Naive thymus-derived CD4-positive, alpha-beta T cell (primary cell): ENCODE data around the gene PLEKHA5. TPM values are rescaled to one million over a fixed set of nuclear protein-coding genes. Genes with fewer than 3 reads are reported as not detected.
A peak's percentile ranks its signal among the peaks of the same experiment; 100 is the strongest.

Experiments used
- ATAC-seq: fragments of 150-1000 bp; cut with Tn5 transposase; 2 replicates; pipeline ENCODE4 v1.10.0; 2021; ENCODE audit warnings: mild to moderate bottlenecking, moderate library complexity
- CTCF ChIA-PET: fragments of 350-600 bp; sonication (Branson Sonifier 250); formaldehyde crosslinking; loops from one replicate; lab custom pipeline; 2021; ENCODE audit warnings: antibody characterized with exemption; lab: Charles Lee
- POLR2A ChIA-PET: fragments of 350-600 bp; sonication (Branson Sonifier 250); formaldehyde crosslinking; loops from one replicate; lab custom pipeline; 2021; ENCODE audit warnings: antibody characterized with exemption, inconsistent platforms; lab: Charles Lee
- DNase-seq, 9 donors: peaks; one replicate each; pipeline versions ENCODE4 v3.0.0 to v3.0.0-alpha.2; 2020 to 2022; ENCODE audit warnings: mixed read lengths in 1 of 9
- H3K27ac ChIP-seq: one replicate; pipeline ENCODE4 v1.7.0; 2013; ENCODE audit warnings: mild to moderate bottlenecking, low read depth, low read length, moderate library complexity
- H3K27me3 ChIP-seq, 2 donors: one replicate each; pipeline ENCODE4 v1.7.0; 2013; ENCODE audit warnings: low read length in 2 of 2, mild to moderate bottlenecking in 2 of 2, moderate library complexity in 2 of 2; ENCODE audit not compliant: control insufficient read depth in 2 of 2, insufficient read depth in 2 of 2
- H3K36me3 ChIP-seq, 3 experiments: 1 replicate in 2 of 3; 2 replicates in 1 of 3; pipeline ENCODE4 v1.7.0; 2013; ENCODE audit warnings: low read length in 3 of 3, mild to moderate bottlenecking in 3 of 3, moderate library complexity in 1 of 3; ENCODE audit not compliant: insufficient read depth in 3 of 3, control insufficient read depth in 2 of 3
- H3K4me1 ChIP-seq, 2 donors: one replicate each; pipeline ENCODE4 v1.7.0; 2013; ENCODE audit warnings: low read length in 2 of 2, mild to moderate bottlenecking in 2 of 2, moderate library complexity in 1 of 2; ENCODE audit not compliant: control insufficient read depth in 2 of 2, insufficient read depth in 2 of 2
- H3K4me3 ChIP-seq: 2 replicates; pipeline ENCODE4 v1.7.0; 2013; ENCODE audit warnings: mild to moderate bottlenecking, low read length
- H3K9me3 ChIP-seq, 3 experiments: 1 replicate in 2 of 3; 2 replicates in 1 of 3; pipeline ENCODE4 v1.7.0; 2013; ENCODE audit warnings: low read length in 3 of 3; ENCODE audit not compliant: control insufficient read depth in 2 of 3
- H3K27ac Mint-ChIP-seq, 9 donors: one replicate each; pipeline ENCODE4 v1.8.0; 2020 to 2022; ENCODE audit warnings: mixed read lengths in 9 of 9, mild to moderate bottlenecking in 8 of 9, moderate library complexity in 5 of 9, inconsistent platforms in 2 of 9
- H3K27me3 Mint-ChIP-seq, 5 donors: one replicate each; pipeline ENCODE4 v1.8.0; 2021 to 2022; ENCODE audit warnings: mixed read lengths in 5 of 5, mild to moderate bottlenecking in 1 of 5
- H3K36me3 Mint-ChIP-seq, 5 donors: one replicate each; pipeline ENCODE4 v1.8.0; 2020 to 2022; ENCODE audit warnings: mixed read lengths in 5 of 5, mild to moderate bottlenecking in 3 of 5, inconsistent platforms in 1 of 5
- H3K4me1 Mint-ChIP-seq, 7 donors: one replicate each; pipeline ENCODE4 v1.8.0; 2020 to 2022; ENCODE audit warnings: mixed read lengths in 7 of 7, mild to moderate bottlenecking in 3 of 7, inconsistent platforms in 1 of 7
- H3K4me3 Mint-ChIP-seq, 10 donors: one replicate each; pipeline ENCODE4 v1.8.0; 2020 to 2022; ENCODE audit warnings: mild to moderate bottlenecking in 10 of 10, mixed read lengths in 10 of 10, moderate library complexity in 6 of 10, inconsistent platforms in 2 of 10
- H3K9me3 Mint-ChIP-seq, 11 donors: one replicate each; pipeline ENCODE4 v1.8.0; 2020 to 2022; ENCODE audit warnings: mixed read lengths in 11 of 11, mild to moderate bottlenecking in 4 of 11, inconsistent platforms in 1 of 11, moderate library complexity in 1 of 11
- intact Hi-C, 2 donors: fragments of 100-400 bp; cut with micrococcal nuclease; formaldehyde crosslinking; loops; one replicate each; pipeline ENCODE4 v1.15.1; 2023
- polyA plus RNA-seq, 2 donors: library from polyadenylated mRNA; unstranded; fragments of 300-500 nt; fragmentation: Illumina TruSeq; gene quantifications; one replicate each; pipeline ENCODE4 v1.2.3, GENCODE V29; 2021
- total RNA-seq, 6 experiments: library from RNA in 5 of 6; stranded (reverse) in 5 of 6; gene quantifications; 1 replicate in 5 of 6; 2 replicates in 1 of 6; pipeline ENCODE4 v1.2.3 and lab custom pipeline; 2021 to 2026

PLEKHA5 gene
- total and polyA plus RNA-seq, 7 experiments from 2014 or later = 0.32 to 5.3 (median 1.3) TPM

GRCh38 chr12:19183121-19183838, 53.7 kb downstream of the PLEKHA5 start:
- Histone ChIP-seq H3K27me3 (no peaks in the 10 kb centered on the region), H3K9me3 (no peaks in the 10 kb centered on the region), H3K4me1 (no peaks in the 10 kb centered on the region), H3K4me3 (no peak overlapping the region), H3K36me3 (no peaks in the 10 kb centered on the region), H3K27ac (no peak overlapping the region)
- H3K9me3 Mint-ChIP-seq = no peaks in the 10 kb centered on the region
- CTCF ChIA-PET = no interaction called here
- H3K4me1 Mint-ChIP-seq = no peaks in the 10 kb centered on the region
- intact Hi-C loops = loop anchor here in 1 of 2 donors (2.0 kb wide), 1 partner anchor 106 kb away; no protein-coding TSS in a partner anchor
- DNase-seq (no peak), ATAC-seq (no peak)
- H3K27ac Mint-ChIP-seq = no peak overlapping the region
- POLR2A ChIA-PET = no interaction called here
- H3K4me3 Mint-ChIP-seq = no peak overlapping the region
- H3K27me3 Mint-ChIP-seq = peaks cover 0 to 13% (median 7%) of the 10 kb centered on the region in 5 donors
- no peaks in the 10 kb centered on the region for H3K36me3 Mint-ChIP-seq

GRCh38 chr12:19185262-19185929, 55.9 kb downstream of the PLEKHA5 start:
- Histone ChIP-seq H3K36me3 (no peaks in the 10 kb centered on the region), H3K4me1 (no peaks in the 10 kb centered on the region), H3K27me3 (no peaks in the 10 kb centered on the region), H3K9me3 (no peaks in the 10 kb centered on the region), H3K27ac (no peak overlapping the region), H3K4me3 (no peak overlapping the region)
- Mint-ChIP-seq H3K4me1 (no peaks in the 10 kb centered on the region), H3K27ac (no peak overlapping the region), H3K36me3 (no peaks in the 10 kb centered on the region), H3K4me3 (no peak overlapping the region), H3K27me3 (peaks cover 0 to 15% (median 7%) of the 10 kb centered on the region in 5 donors), H3K9me3 (no peaks in the 10 kb centered on the region)
- no peak for DNase-seq
- CTCF ChIA-PET = no interaction called here
- POLR2A ChIA-PET = no interaction called here
- ATAC-seq = no peak
- intact Hi-C loops = loop anchor here (2.0 to 5.0 kb wide), 4 partner anchors 97 to 1045 kb away; no protein-coding TSS in a partner anchor

GRCh38 chr12:19186722-19187661, 57.5 kb downstream of the PLEKHA5 start:
- intact Hi-C loops = loop anchor here (1.0 to 5.0 kb wide), 5 partner anchors 95 to 1045 kb away; no protein-coding TSS in a partner anchor
- DNase-seq = peak in 2 of 9 donors; percentile 4 to 19
- ATAC-seq = no peak
- CTCF ChIA-PET = interaction anchor here (0.7 kb wide), 2 partner anchors 19 to 1056 kb away, joined by 3 read pairs; no protein-coding TSS in a partner anchor
- H3K27me3 ChIP-seq = no peaks in the 10 kb centered on the region
- H3K4me3 ChIP-seq = no peak overlapping the region
- no peaks in the 10 kb centered on the region for H3K9me3 ChIP-seq
- H3K36me3 ChIP-seq = no peaks in the 10 kb centered on the region
- Mint-ChIP-seq H3K9me3 (no peaks in the 10 kb centered on the region), H3K4me3 (no peak overlapping the region), H3K4me1 (peaks cover 0 to 2% (median 0%) of the 10 kb centered on the region in 7 donors), H3K27me3 (peaks cover 0 to 21% (median 7%) of the 10 kb centered on the region in 5 donors), H3K27ac (no peak overlapping the region), H3K36me3 (no peaks in the 10 kb centered on the region)
- POLR2A ChIA-PET = no interaction called here
- H3K4me1 ChIP-seq = no peaks in the 10 kb centered on the region
- H3K27ac ChIP-seq = no peak overlapping the region

- Mint-ChIP-seq H3K27me3 (peaks cover 0 to 17% (median 7%) of the 10 kb centered on the region in 5 donors), H3K27ac (no peak overlapping the region), H3K4me3 (no peak overlapping the region), H3K36me3 (no peaks in the 10 kb centered on the region), H3K9me3 (no peaks in the 10 kb centered on the region), H3K4me1 (peaks cover 0 to 2% (median 0%) of the 10 kb centered on the region in 7 donors)
- ATAC-seq (no peak), DNase-seq (no peak)
- Histone ChIP-seq H3K9me3 (no peaks in the 10 kb centered on the region), H3K27me3 (no peaks in the 10 kb centered on the region), H3K36me3 (no peaks in the 10 kb centered on the region), H3K4me3 (no peak overlapping the region), H3K27ac (no peak overlapping the region), H3K4me1 (no peaks in the 10 kb centered on the region)
- ChIA-PET POLR2A (no interaction called here), CTCF (no interaction called here)
- intact Hi-C loops = loop anchor here (5.0 kb wide), 3 partner anchors 93 to 1047 kb away; no protein-coding TSS in a partner anchor
These were observed 60.0 kb downstream of the PLEKHA5 start for GRCh38 chr12:19189522-19189921.

- no peaks in the 10 kb centered on the region for H3K9me3 ChIP-seq
- H3K4me3 ChIP-seq = no peak overlapping the region
- H3K4me1 Mint-ChIP-seq = peaks cover 0 to 2% (median 0%) of the 10 kb centered on the region in 7 donors
- no peaks in the 10 kb centered on the region for H3K27me3 ChIP-seq
- H3K9me3 Mint-ChIP-seq = no peaks in the 10 kb centered on the region
- no peak overlapping the region for H3K4me3 Mint-ChIP-seq
- ChIA-PET CTCF (no interaction called here), POLR2A (no interaction called here)
- intact Hi-C loops = no loop called here
- DNase-seq = no peak
- H3K27me3 Mint-ChIP-seq = peaks cover 0 to 15% (median 2%) of the 10 kb centered on the region in 5 donors
- no peak overlapping the region for H3K27ac ChIP-seq
- H3K36me3 Mint-ChIP-seq = no peaks in the 10 kb centered on the region
- peak; percentile 67 for ATAC-seq
- no peaks in the 10 kb centered on the region for H3K36me3 ChIP-seq
- no peak overlapping the region for H3K27ac Mint-ChIP-seq
- no peaks in the 10 kb centered on the region for H3K4me1 ChIP-seq
These were observed 60.9 kb downstream of the PLEKHA5 start for GRCh38 chr12:19190292-19191031.

- Mint-ChIP-seq H3K9me3 (no peaks in the 10 kb centered on the region), H3K27ac (no peak overlapping the region), H3K4me3 (no peak overlapping the region), H3K36me3 (no peaks in the 10 kb centered on the region), H3K27me3 (peaks cover 0 to 15% (median 0%) of the 10 kb centered on the region in 5 donors), H3K4me1 (peaks cover 0 to 2% (median 0%) of the 10 kb centered on the region in 7 donors)
- ATAC-seq = no peak
- H3K27ac ChIP-seq = no peak overlapping the region
- no peaks in the 10 kb centered on the region for H3K36me3 ChIP-seq
- ChIA-PET POLR2A (no interaction called here), CTCF (no interaction called here)
- no peaks in the 10 kb centered on the region for H3K9me3 ChIP-seq
- DNase-seq = no peak
- intact Hi-C loops = no loop called here
- no peak overlapping the region for H3K4me3 ChIP-seq
- no peaks in the 10 kb centered on the region for H3K27me3 ChIP-seq
- H3K4me1 ChIP-seq = no peaks in the 10 kb centered on the region
These were observed 61.6 kb downstream of the PLEKHA5 start for GRCh38 chr12:19191089-19191488.
